C4-2B (cell line): ENCODE results near the gene KISS1R.

Experiments
- CTCF ChIP-seq: fragments of 450-650 bp; conservative IDR thresholded peaks from 2 replicates; pipeline ENCODE4 v1.5.1; 2017; ENCODE audit warnings: mild to moderate bottlenecking
- ZFX ChIP-seq: fragments of 450-650 bp; IDR thresholded peaks from 2 replicates; pipeline ENCODE4 v1.6.1; 2017

- TF ChIP-seq CTCF (no peak), ZFX (no peak)
These were observed 4.7 kb upstream of the KISS1R start for GRCh38 chr19:912181-913079.
